Motor neuron (in vitro differentiated cells): ENCODE measurements around the gene MOXD1. TPM values are rescaled to one million over a fixed set of nuclear protein-coding genes. Genes with fewer than 3 reads are reported as not detected.
"Not testable (repeated sequence)": the region's sequence is repeated elsewhere in the genome, so short reads cannot be mapped to it uniquely, and the experiment has no call there.

Experiments used
- ATAC-seq, 8 experiments: fragments of 200-7000 bp; cut with Tn5 transposase; replicated peaks in 6 of 8; 2 replicates each; pipeline ENCODE4 v1.8.0; 2021; ENCODE audit warnings: mild to moderate bottlenecking in 8 of 8, moderate library complexity in 8 of 8
- H3K27ac ChIP-seq, 2 donors: fragments of 250-450 bp; sonication (Bioruptor Pico); 2 replicates each; pipeline ENCODE4 v1.9.0; 2021; ENCODE audit warnings: antibody characterized with exemption in 2 of 2, mild to moderate bottlenecking in 2 of 2, moderate library complexity in 1 of 2
- H3K4me1 ChIP-seq, 2 donors: fragments of 250-450 bp; sonication (Bioruptor Pico); replicated peaks in 1 of 2; 2 replicates each; pipeline ENCODE4 v1.6.1; 2021; ENCODE audit warnings: antibody characterized with exemption in 2 of 2, mild to moderate bottlenecking in 2 of 2, moderate library complexity in 1 of 2
- H3K4me3 ChIP-seq, 5 donors: fragments of 250-450 bp; sonication (Bioruptor Pico); 2 replicates each; pipeline ENCODE4 v1.9.0; 2021; ENCODE audit warnings: antibody characterized with exemption in 5 of 5, mild to moderate bottlenecking in 5 of 5, moderate library complexity in 4 of 5
- WGBS, 10 experiments: fragments of 450-650 bp; shearing (Covaris generic); methylation state at CpG; one replicate each; pipeline ENCODE4 v1.0.0; 2022; 5-methylcytosine and 5-hydroxymethylcytosine counted together
- in situ Hi-C, 9 experiments: fragments of 400-800 bp; cut with MboI; loops; one replicate each; pipeline ENCODE4 v1.15.0; 2021; ENCODE audit warnings: low sequenced_read_pairs in 9 of 9, low pct_unique_long_range_greater_than_20kb in 2 of 9; ENCODE audit not compliant: unreplicated experiment in 9 of 9
- total RNA-seq, 8 experiments: library from RNA; unstranded; fragments of 300-600 nt; gene quantifications; 2 replicates each; pipeline versions ENCODE4 v1.2.3 to v1.2.4, GENCODE V29; 2022

Gene MOXD1
- total RNA-seq, 8 experiments from 2014 or later, result 12.8 to 69.8 (median 29.3) TPM; not detected in 2

DNA sequence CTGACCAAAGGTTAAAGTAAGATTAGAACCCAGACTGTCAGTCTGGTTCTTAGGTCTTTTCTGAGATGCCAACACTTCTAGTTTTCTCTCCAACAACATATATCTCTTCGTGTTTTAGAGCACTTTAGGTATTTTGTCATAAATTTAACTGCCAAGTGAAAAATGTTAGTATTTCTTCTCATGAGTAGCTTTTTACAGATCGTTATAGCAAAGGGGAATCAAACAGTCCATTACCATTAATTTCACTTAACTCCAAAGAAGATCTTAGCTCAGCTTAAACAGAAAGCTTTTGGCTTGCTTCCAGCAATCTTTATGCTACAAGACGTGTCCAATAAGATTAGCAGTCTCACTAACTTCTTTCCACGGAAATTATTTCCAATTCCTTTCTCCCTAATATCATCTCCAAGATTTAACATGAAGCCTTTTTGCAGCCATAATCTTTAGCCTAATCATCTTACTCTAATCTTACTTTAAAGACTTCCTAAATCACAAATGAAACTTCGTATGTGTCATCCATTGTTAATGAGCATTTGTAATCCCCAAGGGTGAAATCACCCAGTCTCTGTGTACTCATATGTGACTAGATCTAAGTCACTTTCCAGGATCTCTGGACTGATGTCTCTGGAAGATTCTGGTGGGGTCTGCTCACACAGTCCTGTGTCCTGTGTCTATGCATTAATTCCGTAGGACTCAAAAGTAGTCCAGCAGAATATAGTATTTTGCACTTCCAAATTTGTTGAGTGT is 38.7 kb downstream of the MOXD1 start:
- WGBS, 10 experiments, result 40 to 92% (median 81%) methylated on average over 3 to 6 of the region's 6 CpGs
- ATAC-seq, result peak in 3 of 8 experiments; percentile 28 to 44 (median 41)

DNA sequence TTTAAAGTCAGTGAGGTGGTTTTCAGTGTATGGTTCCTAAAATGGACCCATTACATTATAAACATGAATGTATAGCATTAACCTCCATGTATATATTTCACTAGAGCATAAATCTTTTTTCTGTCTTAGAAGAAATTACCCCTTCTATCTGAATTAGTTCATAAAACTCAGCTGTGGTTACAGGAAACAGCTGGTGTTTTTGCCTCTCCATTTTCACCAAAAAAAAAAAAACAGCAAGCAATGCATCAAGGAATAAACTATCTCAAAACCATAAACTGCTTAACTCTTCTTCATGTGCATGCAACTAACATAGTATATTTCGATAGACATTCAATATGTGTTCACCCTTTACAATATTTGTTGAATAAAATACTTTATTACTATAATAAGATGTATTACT is 40.2 kb downstream of the MOXD1 start:
- in situ Hi-C loops, result no loop called here
- ATAC-seq, result no peak

More for the DNA sequence above, 38.7 kb downstream of the MOXD1 start:
- Histone ChIP-seq H3K27ac (no peak overlapping the region), H3K4me1 (peaks cover 7 to 20% of the 10 kb centered on the region in 2 donors), H3K4me3 (no peak overlapping the region)
- in situ Hi-C loops, result no loop called here

DNA sequence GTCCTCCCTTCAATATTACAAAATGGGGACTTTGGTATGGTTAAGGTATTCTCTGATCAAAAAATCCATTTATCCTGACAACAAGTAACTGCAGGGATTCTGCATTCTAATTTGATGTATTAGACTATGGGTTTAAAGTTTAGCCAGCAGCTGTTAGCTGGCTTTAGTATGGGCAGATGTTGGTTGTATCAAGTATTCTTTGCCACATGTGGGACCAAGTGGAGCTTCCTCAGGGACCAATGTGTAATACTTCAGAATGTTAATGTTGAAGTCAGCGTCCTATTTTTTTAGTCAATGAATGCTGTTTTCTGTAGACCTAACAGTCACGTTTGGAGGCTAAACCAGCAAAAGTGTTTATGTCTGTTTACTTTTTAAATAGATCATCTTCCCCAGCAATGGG is 41.4 kb downstream of the MOXD1 start:
- Histone ChIP-seq H3K27ac (no peak overlapping the region), H3K4me1 (peaks cover 0 to 2% of the 10 kb centered on the region in 2 donors), H3K4me3 (no peak overlapping the region)
- no peak for ATAC-seq
- in situ Hi-C loops, result no loop called here
- 10 to 100% (median 71%) methylated on average over 1 to 2 of the region's 2 CpGs; no CpG with 5 or more reads in 2 of the 10 experiments for WGBS, 10 experiments

More for the DNA sequence above, 40.2 kb downstream of the MOXD1 start:
- 0 to 100% (median 87%) methylated on average over 1 of the region's 1 CpG; no CpG with 5 or more reads in 2 of the 10 experiments for WGBS, 10 experiments
- Histone ChIP-seq H3K27ac (no peak overlapping the region), H3K4me1 (peaks cover 7 to 12% of the 10 kb centered on the region in 2 donors), H3K4me3 (no peak overlapping the region)

DNA sequence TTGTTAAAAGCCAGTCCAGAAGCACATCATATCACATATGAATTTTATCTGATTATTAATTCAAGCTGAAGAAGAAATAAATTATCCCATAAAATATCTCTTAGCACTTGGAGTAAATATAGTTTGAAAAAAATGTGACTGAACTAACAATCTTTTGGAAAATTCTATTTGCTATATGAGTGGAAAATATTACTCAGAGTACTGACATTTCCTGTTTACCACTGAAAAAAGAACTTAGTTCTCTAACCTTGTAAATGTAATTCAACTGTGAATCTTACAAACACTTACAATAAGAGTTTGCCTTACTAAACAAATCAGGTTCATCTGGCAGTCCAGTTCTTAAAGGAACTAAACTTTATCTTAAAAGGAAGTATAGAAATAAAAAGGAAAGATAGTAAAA is 44.2 kb downstream of the MOXD1 start:
- Histone ChIP-seq H3K27ac (no peak overlapping the region), H3K4me1 (no peaks in the 10 kb centered on the region), H3K4me3 (no peak overlapping the region)
- no peak for ATAC-seq
- in situ Hi-C loops, result no loop called here

- WGBS, 10 experiments, result 31 to 100% (median 93%) methylated on average over 2 to 3 of the region's 7 CpGs; no CpG with 5 or more reads in 5 of the 10 experiments
- H3K4me1 ChIP-seq, result no peaks in the 10 kb centered on the region
- in situ Hi-C loops, result no loop called here
- no peak overlapping the region for H3K27ac ChIP-seq
- H3K4me3 ChIP-seq, result no peak overlapping the region
- ATAC-seq, result no peak
These were observed 46.6 kb downstream of the MOXD1 start for GRCh38 chr6:132354517-132355167.

GRCh38 chr6:132351986-132352385 is 49.3 kb downstream of the MOXD1 start:
- ATAC-seq, in situ Hi-C loops, H3K4me3 ChIP-seq, H3K27ac ChIP-seq, H3K4me1 ChIP-seq: not testable (repeated sequence)
- WGBS, 10 experiments, result 62 to 100% (median 94%) methylated on average over 2 to 3 of the region's 3 CpGs

- in situ Hi-C loops, result no loop called here
- 75 to 100% (median 91%) methylated on average over 1 of the region's 1 CpG; no CpG with 5 or more reads in 3 of the 10 experiments for WGBS, 10 experiments
- H3K4me3 ChIP-seq, result no peak overlapping the region
- H3K27ac ChIP-seq, result no peak overlapping the region
- no peak for ATAC-seq
- no peaks in the 10 kb centered on the region for H3K4me1 ChIP-seq
These were observed 53.0 kb downstream of the MOXD1 start for GRCh38 chr6:132348231-132348630.

DNA sequence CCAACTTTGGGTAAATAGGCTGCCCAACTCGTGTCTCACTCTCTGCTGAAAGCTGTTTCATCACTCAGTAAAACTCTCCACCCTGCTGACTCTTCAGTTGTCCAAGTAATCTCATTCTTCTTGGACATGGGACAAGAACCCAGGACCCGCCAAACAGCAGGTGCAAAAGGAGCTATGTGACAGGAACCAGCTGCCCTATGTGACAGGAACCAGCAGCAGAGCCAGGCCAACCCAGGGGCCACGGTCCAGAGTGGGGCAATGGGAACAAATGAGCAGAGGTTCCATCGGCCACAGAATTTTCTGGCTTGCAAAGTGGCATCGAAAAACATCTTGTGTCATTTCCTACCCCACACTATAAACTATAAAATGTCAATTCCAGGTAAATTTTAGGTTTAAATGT is 56.5 kb downstream of the MOXD1 start:
- Histone ChIP-seq H3K4me1 (no peaks in the 10 kb centered on the region), H3K4me3 (no peak overlapping the region), H3K27ac (no peak overlapping the region)
- no peak for ATAC-seq
- in situ Hi-C loops, result no loop called here
- 0 to 100% (median 73%) methylated on average over 1 to 5 of the region's 5 CpGs; no CpG with 5 or more reads in 1 of the 10 experiments for WGBS, 10 experiments

DNA sequence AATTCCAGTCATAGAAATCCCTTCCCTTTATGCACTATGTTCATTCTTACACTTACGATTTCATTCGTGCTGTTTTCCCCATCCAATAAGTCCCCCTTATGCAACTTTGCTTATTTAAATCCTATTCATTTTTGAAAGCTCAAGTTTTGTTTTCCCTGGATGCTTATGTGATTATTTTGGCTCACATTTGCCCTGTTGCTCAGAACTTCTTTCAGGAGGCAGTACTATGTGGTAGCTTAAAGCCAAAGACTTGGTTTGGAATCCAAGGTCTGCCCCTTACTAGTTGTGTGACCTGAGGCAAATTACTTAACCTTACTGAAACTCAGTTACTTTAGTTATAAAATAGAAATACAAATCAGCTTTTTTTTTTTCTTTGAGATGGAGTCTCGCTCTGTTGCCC is 59.6 kb downstream of the MOXD1 start:
- Histone ChIP-seq H3K4me1 (no peaks in the 10 kb centered on the region), H3K4me3 (no peak overlapping the region), H3K27ac (no peak overlapping the region)
- 77 to 100% (median 91%) methylated on average over 1 to 3 of the region's 3 CpGs for WGBS, 10 experiments
- in situ Hi-C loops, result no loop called here
- no peak for ATAC-seq

GRCh38 chr6:132334521-132334885 is 66.8 kb downstream of the MOXD1 start:
- H3K27ac ChIP-seq, result no peak overlapping the region
- H3K4me3 ChIP-seq, result no peak overlapping the region
- ATAC-seq, result peak in 2 of 8 experiments; percentile 25 to 69
- no peaks in the 10 kb centered on the region for H3K4me1 ChIP-seq
- WGBS, 10 experiments, result 0 to 100% (median 45%) methylated on average over 1 to 4 of the region's 4 CpGs
- in situ Hi-C loops, result no loop called here

DNA sequence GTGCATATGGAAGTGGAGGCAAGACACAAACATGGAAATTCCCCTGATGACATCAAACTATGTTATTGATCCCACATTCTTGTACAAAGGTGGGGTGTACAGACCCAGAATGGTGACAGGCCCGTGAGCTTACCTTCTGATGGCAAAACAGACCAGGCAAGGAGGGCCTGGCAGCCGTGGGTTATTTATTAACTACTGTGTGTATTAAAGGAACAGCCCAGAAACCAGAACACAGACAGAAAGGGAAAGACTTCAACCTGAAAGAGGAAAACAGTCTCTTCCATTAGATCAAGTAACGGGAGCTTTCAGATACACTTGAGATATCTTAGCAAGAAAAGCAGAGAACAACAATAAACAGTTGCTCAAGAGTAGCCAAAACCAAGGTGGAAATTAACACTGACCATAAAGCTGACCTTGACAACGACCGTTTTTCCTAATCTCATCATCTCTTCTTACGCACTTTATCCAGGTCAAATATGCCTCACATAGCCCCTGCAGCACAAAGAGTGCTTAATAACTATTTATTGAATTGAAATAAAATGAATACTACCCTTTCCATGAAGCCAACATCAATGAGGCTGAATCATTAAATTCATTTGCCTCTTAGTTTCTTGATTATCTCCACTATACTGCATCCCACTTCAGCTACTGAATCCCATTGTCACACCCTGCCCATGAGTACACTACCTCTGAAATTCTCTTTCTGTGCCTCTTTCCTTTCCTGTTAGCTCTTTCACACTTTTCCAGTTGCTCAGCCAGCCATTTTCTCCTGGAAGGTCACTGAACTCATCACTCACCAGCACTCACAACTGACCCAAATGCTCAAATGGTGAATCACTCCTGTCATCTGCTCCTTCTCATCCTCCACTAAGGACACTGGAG is 67.4 kb downstream of the MOXD1 start:
- no peaks in the 10 kb centered on the region for H3K4me1 ChIP-seq
- WGBS, 10 experiments, result 7 to 100% (median 59%) methylated on average over 1 to 6 of the region's 6 CpGs
- no peak overlapping the region for H3K27ac ChIP-seq
- in situ Hi-C loops, result no loop called here
- ATAC-seq, result peak in 3 of 8 experiments; percentile 32 to 99 (median 95)
- H3K4me3 ChIP-seq, result no peak overlapping the region

DNA sequence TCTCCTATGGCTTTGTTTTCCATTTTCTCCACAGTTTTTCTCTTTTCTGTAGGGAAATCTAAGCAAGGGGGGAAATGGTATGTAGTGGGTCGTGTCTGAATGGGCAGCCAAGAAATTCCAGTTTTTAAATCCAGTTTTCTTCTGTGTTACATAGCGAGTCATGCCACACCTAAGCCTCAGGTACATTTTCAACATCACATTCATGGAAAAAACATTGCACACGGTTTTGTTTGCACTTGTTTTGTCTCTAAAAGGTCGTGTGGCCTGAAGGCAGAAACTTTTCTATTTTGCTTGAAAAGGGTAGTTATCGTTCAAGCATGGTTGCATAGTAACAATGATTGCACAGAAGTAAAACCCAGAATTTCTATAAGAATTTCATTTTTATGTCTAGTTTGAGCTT is 70.5 kb downstream of the MOXD1 start:
- no peak for ATAC-seq
- in situ Hi-C loops, result no loop called here
- WGBS, 10 experiments, result 40 to 89% (median 74%) methylated on average over 1 to 5 of the region's 5 CpGs
- Histone ChIP-seq H3K27ac (no peak overlapping the region), H3K4me3 (no peak overlapping the region), H3K4me1 (no peaks in the 10 kb centered on the region)

DNA sequence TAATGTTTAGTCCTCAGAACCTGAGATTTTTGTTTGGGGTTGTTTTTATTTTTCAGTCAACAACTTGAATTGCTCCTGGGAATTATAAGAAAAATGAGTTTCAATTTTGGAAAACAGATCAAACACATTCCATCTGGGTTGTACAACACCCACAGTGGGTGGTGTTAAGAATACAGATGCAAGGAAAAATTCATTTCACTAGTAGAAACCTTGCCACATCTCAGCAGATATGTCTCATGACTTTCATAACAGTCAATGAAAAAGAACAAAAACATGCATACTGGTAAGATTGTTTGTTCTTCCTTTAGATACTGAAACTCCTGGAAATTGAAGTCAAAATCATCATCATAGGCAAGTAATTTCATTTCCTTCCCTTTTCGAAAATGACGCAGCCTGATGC is 78.9 kb downstream of the MOXD1 start:
- WGBS, 10 experiments, result 47 to 100% (median 87%) methylated on average over 1 to 2 of the region's 2 CpGs; no CpG with 5 or more reads in 3 of the 10 experiments
- Histone ChIP-seq H3K4me1 (peaks cover 0 to 3% of the 10 kb centered on the region in 2 donors), H3K4me3 (no peak overlapping the region), H3K27ac (no peak overlapping the region)
- peak in 2 of 8 experiments; percentile 73 to 88 for ATAC-seq
- in situ Hi-C loops, result loop anchor here in 1 of 9 experiments (25.0 kb wide), 1 partner anchor 165 kb away; no protein-coding TSS in a partner anchor
